ENCODE measurements around the gene POMZP3.
"Not testable (repeated sequence)": the region's sequence is repeated elsewhere in the genome, so short reads cannot be mapped to it uniquely, and the experiment has no call there.

The POMZP3 gene

DNA sequence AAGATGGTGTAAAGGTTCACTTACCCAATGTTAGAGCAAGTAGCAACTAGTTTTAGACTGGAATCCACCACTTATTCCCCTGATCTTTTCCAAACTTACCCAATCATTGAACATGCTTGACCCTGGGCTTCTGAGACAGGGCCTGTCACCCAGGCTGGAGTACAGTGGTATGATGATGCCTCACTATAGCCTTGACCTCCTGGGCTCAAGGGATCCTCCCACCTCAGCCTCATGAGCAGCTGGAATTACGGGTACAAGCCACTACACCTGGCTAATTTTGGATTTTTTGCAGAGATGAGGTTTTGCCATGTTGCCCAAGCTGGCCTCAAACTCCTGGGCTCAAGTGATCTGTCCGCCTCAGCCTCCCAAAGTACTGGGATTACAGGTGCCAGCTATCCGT, 14.8 kb downstream of the POMZP3 start:
- H3K4me3 ChIP-seq (ENCODE audit: low read depth, low read length); H3K27ac ChIP-seq (ENCODE audit: extremely low read depth, low read depth, low read length); H3K36me3 ChIP-seq (ENCODE audit: control insufficient read depth in 2 of 2, insufficient read depth in 1 of 2, low read length in 2 of 2); H3K9me3 ChIP-seq (ENCODE audit: control insufficient read depth, insufficient read depth, low read depth, low read length); POLR2A ChIA-PET; CTCF ChIA-PET; H3K4me1 ChIP-seq (ENCODE audit: control insufficient read depth, insufficient read depth, low read length): not testable (repeated sequence)

DNA sequence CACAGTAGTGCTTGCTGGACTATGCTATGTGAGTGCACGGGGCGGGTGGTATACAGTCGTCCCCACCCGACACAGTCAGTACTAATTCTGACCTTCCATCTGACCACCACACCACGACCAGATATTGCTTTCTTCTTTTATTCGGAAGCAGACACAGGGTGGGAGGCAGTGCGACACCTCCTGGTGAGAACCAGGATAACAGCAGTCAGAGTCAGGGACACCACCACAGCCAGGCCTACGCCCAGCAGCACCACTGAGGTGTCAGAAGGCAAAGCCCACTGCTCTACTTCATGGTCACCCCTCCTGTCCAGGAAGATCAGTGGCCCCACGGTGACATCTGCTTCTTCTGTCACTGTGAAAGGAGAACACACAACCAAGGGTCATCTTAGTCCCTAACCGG, 17.2 kb downstream of the POMZP3 start:
- H3K4me1 ChIP-seq (ENCODE audit: control insufficient read depth, insufficient read depth, low read length); H3K9me3 ChIP-seq (ENCODE audit: control insufficient read depth, insufficient read depth, low read depth, low read length); H3K4me3 ChIP-seq (ENCODE audit: low read depth, low read length); CTCF ChIA-PET; H3K27ac ChIP-seq (ENCODE audit: extremely low read depth, low read depth, low read length); H3K36me3 ChIP-seq (ENCODE audit: control insufficient read depth in 2 of 2, insufficient read depth in 1 of 2, low read length in 2 of 2); POLR2A ChIA-PET: not testable (repeated sequence)

DNA sequence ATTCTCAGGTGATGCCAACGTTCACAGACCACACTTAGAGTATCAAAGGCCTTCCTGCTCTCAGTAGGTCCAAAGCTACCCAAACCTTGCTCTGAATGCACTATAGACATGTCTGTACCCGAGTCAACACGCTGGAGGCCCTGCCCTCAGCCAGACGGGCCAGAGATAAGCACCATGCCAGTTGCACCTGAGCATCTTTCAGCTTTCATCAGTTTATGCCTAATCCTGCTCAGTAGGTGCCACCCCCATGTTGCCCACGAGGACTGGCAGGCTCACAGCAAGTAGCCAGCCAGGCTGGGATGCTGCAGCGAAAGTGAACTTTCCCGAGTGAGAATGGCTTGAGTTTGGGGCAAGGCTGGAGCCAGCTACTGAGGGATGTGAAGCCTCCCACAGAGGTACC, 18.6 kb downstream of the POMZP3 start:
- H3K4me3 ChIP-seq (ENCODE audit: low read depth, low read length); CTCF ChIA-PET; H3K27ac ChIP-seq (ENCODE audit: extremely low read depth, low read depth, low read length); H3K4me1 ChIP-seq (ENCODE audit: control insufficient read depth, insufficient read depth, low read length); H3K9me3 ChIP-seq (ENCODE audit: control insufficient read depth, insufficient read depth, low read depth, low read length); H3K36me3 ChIP-seq (ENCODE audit: control insufficient read depth in 2 of 2, insufficient read depth in 1 of 2, low read length in 2 of 2); POLR2A ChIA-PET: not testable (repeated sequence)

DNA sequence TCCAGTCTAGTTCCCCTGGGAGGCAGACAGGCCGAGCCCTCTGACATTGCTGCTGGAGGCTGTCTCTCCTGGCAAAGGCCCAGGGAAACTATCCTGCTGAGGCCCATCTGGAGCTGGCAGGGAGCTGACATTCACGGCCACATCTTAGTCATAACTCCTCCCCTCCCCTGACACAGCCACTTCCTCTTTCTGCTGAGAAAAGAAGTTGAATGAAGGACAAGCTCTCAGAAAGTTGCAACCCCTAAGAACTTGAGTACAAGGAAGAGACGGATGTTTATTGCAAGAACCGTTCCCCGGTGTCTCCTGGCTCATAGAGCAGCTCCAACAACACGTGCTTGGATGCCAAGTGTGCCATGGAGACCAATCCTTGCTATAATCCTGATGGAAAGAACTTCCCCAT, 21.1 kb downstream of the POMZP3 start:
- H3K27ac ChIP-seq (ENCODE audit: extremely low read depth, low read depth, low read length); H3K4me1 ChIP-seq (ENCODE audit: control insufficient read depth, insufficient read depth, low read length); CTCF ChIA-PET; H3K9me3 ChIP-seq (ENCODE audit: control insufficient read depth, insufficient read depth, low read depth, low read length); H3K36me3 ChIP-seq (ENCODE audit: control insufficient read depth in 2 of 2, insufficient read depth in 1 of 2, low read length in 2 of 2); POLR2A ChIA-PET; H3K4me3 ChIP-seq (ENCODE audit: low read depth, low read length): not testable (repeated sequence)

DNA sequence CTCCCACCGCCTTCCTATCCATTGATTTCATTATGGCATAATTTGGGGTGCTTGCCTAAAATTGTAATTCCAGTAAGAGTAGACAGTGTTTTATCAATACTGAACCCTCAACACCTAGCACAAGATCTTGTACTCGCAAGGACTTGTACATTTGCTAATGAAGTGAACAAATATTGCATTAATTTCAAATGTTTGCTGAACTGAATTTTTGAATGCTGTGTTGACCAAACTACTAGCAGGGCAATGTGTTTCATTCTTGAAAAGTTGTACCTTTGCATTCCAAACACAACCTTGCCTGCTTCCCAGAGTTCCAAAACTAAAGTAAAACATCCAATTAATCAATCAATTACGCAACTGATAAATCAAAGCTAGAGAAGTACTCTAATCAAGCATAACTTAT, 26.4 kb downstream of the POMZP3 start:
- H3K4me1 ChIP-seq (ENCODE audit: control insufficient read depth, insufficient read depth, low read length); CTCF ChIA-PET: not testable (repeated sequence)

DNA sequence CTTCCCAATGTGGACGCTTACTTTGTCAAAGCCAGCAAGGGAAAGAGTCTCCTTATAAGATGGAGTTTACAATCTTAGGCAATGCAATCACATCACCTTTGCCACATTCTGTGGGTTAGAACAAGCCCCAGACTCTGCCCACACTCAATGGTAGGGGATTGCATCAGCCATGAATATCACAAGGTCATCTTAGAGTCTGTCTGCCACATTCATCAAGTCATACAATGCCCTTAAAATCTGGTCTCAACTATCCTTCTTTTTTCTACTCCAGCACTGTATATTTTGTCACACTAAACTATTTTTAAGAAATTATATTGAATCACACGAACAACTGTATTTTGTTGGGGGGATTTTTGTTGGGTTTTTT, 27.0 kb downstream of the POMZP3 start:
- POLR2A ChIA-PET: not testable (repeated sequence)

More for the DNA sequence above, 26.4 kb downstream of the POMZP3 start:
- H3K36me3 ChIP-seq (ENCODE audit: control insufficient read depth in 2 of 2, insufficient read depth in 1 of 2, low read length in 2 of 2); POLR2A ChIA-PET; H3K4me3 ChIP-seq (ENCODE audit: low read depth, low read length); H3K9me3 ChIP-seq (ENCODE audit: control insufficient read depth, insufficient read depth, low read depth, low read length); H3K27ac ChIP-seq (ENCODE audit: extremely low read depth, low read depth, low read length): not testable (repeated sequence)

DNA sequence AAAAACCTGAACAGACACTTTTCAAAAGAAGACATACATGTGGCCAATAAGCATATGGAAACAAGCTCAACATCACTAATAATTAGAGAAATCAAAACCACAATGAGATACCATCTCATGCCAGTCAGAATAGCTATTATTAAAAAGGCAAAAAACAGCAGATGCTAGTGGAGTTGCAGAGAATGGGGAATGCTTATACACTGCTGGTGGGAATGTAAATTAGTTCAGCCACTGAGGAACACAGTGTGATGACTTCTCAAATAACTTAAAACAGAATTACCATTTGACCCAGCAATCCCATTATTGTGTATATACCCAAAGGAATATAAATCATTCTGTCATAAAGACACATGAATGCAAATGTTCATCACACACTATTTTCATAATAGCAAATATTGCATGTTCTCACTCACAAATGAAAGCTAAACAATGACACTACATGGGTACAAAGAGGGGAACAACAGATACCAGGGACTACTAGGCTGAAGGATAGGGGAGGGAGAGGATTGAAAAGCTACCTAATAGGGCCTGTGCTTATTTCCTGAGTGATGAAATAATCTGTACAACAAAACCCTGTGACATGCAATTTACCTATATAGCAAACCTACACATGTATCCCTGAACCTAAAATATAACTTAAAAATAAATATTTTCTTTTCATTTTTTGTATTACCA, 28.4 kb downstream of the POMZP3 start:
- H3K4me1 ChIP-seq (ENCODE audit: control insufficient read depth, insufficient read depth, low read length); CTCF ChIA-PET; POLR2A ChIA-PET; H3K9me3 ChIP-seq (ENCODE audit: control insufficient read depth, insufficient read depth, low read depth, low read length); H3K4me3 ChIP-seq (ENCODE audit: low read depth, low read length); H3K27ac ChIP-seq (ENCODE audit: extremely low read depth, low read depth, low read length); H3K36me3 ChIP-seq (ENCODE audit: control insufficient read depth in 2 of 2, insufficient read depth in 1 of 2, low read length in 2 of 2): not testable (repeated sequence)

More for the DNA sequence above, 27.0 kb downstream of the POMZP3 start:
- H3K36me3 ChIP-seq (ENCODE audit: control insufficient read depth in 2 of 2, insufficient read depth in 1 of 2, low read length in 2 of 2); CTCF ChIA-PET; H3K9me3 ChIP-seq (ENCODE audit: control insufficient read depth, insufficient read depth, low read depth, low read length); H3K27ac ChIP-seq (ENCODE audit: extremely low read depth, low read depth, low read length); H3K4me3 ChIP-seq (ENCODE audit: low read depth, low read length); H3K4me1 ChIP-seq (ENCODE audit: control insufficient read depth, insufficient read depth, low read length): not testable (repeated sequence)

DNA sequence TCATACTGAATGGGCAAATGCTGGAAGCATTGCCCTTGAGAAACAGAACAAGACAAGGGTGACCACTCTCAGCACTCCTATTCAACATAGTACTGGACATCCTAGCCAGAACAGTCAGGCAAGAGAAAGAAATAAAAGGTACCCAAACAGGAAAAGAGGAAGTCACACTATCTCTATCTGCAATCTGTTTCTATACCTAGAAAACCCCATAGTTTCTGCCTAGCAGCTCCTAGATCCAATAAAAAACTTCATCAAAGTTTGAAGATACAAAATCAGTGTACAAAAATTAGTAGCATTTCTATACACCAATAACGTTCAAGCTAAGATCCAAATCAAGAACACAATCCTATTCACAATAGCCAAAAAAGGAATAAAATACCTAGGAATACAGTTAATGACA, 29.8 kb downstream of the POMZP3 start:
- H3K36me3 ChIP-seq (ENCODE audit: control insufficient read depth in 2 of 2, insufficient read depth in 1 of 2, low read length in 2 of 2); H3K27ac ChIP-seq (ENCODE audit: extremely low read depth, low read depth, low read length); POLR2A ChIA-PET; CTCF ChIA-PET; H3K4me3 ChIP-seq (ENCODE audit: low read depth, low read length); H3K9me3 ChIP-seq (ENCODE audit: control insufficient read depth, insufficient read depth, low read depth, low read length); H3K4me1 ChIP-seq (ENCODE audit: control insufficient read depth, insufficient read depth, low read length): not testable (repeated sequence)

DNA sequence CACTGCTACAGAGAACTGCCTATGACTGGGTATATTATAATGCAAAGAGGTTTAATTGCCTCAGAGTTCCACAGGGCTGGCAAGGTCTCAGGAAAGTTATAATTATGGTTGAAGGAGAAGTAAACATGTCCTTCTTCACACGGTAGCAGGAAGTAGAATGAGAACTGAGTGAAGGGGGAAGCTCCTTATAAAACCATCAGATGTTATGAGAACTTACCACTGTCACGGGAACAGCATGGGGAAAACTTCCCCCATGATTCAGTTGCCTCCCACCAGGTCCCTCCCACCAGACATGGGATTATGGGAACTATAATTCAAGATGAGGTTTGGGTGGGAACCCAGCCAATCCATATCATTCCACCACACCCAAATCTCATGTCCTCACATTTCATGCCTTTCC, 34.4 kb downstream of the POMZP3 start:
- POLR2A ChIA-PET; H3K27ac ChIP-seq (ENCODE audit: extremely low read depth, low read depth, low read length); H3K4me3 ChIP-seq (ENCODE audit: low read depth, low read length); CTCF ChIA-PET; H3K4me1 ChIP-seq (ENCODE audit: control insufficient read depth, insufficient read depth, low read length); H3K9me3 ChIP-seq (ENCODE audit: control insufficient read depth, insufficient read depth, low read depth, low read length); H3K36me3 ChIP-seq (ENCODE audit: control insufficient read depth in 2 of 2, insufficient read depth in 1 of 2, low read length in 2 of 2): not testable (repeated sequence)

DNA sequence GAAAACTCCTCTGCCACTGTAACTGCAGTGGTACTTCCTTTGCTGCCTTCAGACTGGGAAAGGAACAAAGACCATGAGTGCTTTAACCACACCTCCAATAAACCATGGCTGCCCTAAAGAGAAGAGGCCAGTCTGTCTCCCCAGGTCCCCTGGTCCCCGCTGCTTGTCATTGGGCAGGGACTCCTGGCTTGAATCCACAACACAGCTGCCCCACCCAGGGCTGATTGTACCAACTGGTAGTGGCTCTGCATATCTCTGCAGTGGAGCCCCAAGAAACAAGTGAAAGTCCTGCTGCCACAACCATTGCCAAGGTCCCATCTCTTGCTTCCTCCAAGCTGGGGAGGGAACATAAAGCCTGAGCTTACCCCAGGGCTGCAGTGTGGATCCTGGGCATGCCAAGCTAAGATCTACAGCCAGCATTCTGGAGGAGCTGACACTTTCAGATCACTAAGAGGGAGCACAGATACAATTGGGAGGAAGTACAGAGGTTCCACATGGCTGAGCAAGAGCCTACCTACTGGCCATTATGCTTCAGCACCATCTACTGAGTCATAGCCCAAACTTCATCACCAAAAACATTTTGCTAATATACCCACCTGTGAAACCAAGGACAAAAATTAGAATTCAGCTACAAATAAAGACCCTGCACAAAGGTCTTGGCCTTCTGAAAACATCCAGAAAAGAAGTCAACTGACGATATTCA, 35.3 kb downstream of the POMZP3 start:
- H3K36me3 ChIP-seq (ENCODE audit: control insufficient read depth in 2 of 2, insufficient read depth in 1 of 2, low read length in 2 of 2); H3K4me1 ChIP-seq (ENCODE audit: control insufficient read depth, insufficient read depth, low read length); H3K9me3 ChIP-seq (ENCODE audit: control insufficient read depth, insufficient read depth, low read depth, low read length); H3K4me3 ChIP-seq (ENCODE audit: low read depth, low read length); CTCF ChIA-PET; POLR2A ChIA-PET; H3K27ac ChIP-seq (ENCODE audit: extremely low read depth, low read depth, low read length): not testable (repeated sequence)

DNA sequence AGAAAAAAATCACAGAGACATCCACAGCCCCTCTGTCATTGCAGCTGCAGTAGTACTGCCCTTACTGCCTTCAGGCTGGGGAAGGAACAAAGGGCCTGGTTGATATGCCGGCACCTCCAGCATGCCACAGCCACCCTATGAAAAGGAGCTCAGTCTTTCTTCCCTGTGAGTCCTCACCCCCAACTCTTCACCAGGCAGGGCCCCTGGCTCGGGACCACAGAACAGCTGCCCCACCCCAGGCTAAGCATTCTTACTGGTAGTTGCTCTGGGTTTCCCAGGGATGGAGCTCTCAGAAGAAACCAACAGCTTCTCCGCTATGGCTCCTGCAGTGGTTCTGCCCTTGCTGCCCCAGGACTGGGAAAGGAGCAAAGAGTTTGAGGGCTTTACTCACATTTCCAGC, 36.0 kb downstream of the POMZP3 start:
- H3K9me3 ChIP-seq (ENCODE audit: control insufficient read depth, insufficient read depth, low read depth, low read length); POLR2A ChIA-PET; H3K36me3 ChIP-seq (ENCODE audit: control insufficient read depth in 2 of 2, insufficient read depth in 1 of 2, low read length in 2 of 2); H3K4me3 ChIP-seq (ENCODE audit: low read depth, low read length); CTCF ChIA-PET; H3K4me1 ChIP-seq (ENCODE audit: control insufficient read depth, insufficient read depth, low read length); H3K27ac ChIP-seq (ENCODE audit: extremely low read depth, low read depth, low read length): not testable (repeated sequence)

DNA sequence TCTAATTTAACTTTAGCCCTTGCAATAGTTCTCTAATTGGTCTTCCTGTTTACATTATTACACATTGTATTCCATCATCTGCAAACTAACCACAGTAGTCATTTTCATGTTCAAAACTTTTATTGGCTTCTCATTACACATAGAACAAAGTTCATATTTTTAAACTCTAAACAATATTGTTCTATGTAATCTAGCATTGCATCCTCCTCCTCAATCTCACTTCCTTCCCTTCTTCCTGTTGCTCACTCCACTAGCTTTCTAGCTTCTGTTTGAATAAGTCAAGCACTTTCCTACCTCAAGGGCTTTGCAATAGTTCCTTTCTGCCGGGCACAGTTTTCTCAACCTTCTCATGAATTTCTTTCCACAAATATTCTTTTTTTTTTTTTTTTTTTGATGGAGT, 38.5 kb downstream of the POMZP3 start:
- H3K27ac ChIP-seq (ENCODE audit: extremely low read depth, low read depth, low read length); POLR2A ChIA-PET: not testable (repeated sequence)

More for the DNA sequence above, 38.5 kb downstream of the POMZP3 start:
- H3K36me3 ChIP-seq (ENCODE audit: control insufficient read depth in 2 of 2, insufficient read depth in 1 of 2, low read length in 2 of 2); H3K9me3 ChIP-seq (ENCODE audit: control insufficient read depth, insufficient read depth, low read depth, low read length); H3K4me3 ChIP-seq (ENCODE audit: low read depth, low read length); H3K4me1 ChIP-seq (ENCODE audit: control insufficient read depth, insufficient read depth, low read length); CTCF ChIA-PET: not testable (repeated sequence)
